Upper lobe of left lung (tissue), 6 donors: ENCODE measurements around the gene FILIP1L. TPM values are rescaled to one million over a fixed set of nuclear protein-coding genes. Genes with fewer than 3 reads are reported as not detected.
A peak's percentile ranks its signal among the peaks of the same experiment; 100 is the strongest.
"Not testable (repeated sequence)": the region's sequence is repeated elsewhere in the genome, so short reads cannot be mapped to it uniquely, and the experiment has no call there.

ENCODE experiments used
- ATAC-seq, 2 donors: fragments of 200-7000 bp; cut with Tn5 transposase; one replicate each; pipeline ENCODE4 v1.9.1; 2022; ENCODE audit warnings: mild to moderate bottlenecking in 2 of 2, moderate library complexity in 2 of 2; ENCODE audit not compliant: low FRiP score in 2 of 2
- DNase-seq, 2 donors: peaks; one replicate each; pipeline ENCODE4 v3.0.0-alpha.2; 2019 to 2020
- H3K27ac ChIP-seq, 4 donors: fragments of 200-600 bp; sonication (generic); one replicate each; pipeline ENCODE4 v1.5.1; 2016 to 2019
- H3K27me3 ChIP-seq, 4 donors: fragments of 200-600 bp; sonication (generic); one replicate each; pipeline ENCODE4 v1.5.1; 2017 to 2019
- H3K36me3 ChIP-seq, 4 donors: fragments of 200-600 bp; sonication (generic); one replicate each; pipeline ENCODE4 v1.5.1; 2016 to 2019
- H3K4me1 ChIP-seq, 4 donors: fragments of 200-600 bp; sonication (generic); one replicate each; pipeline ENCODE4 v1.5.1; 2018 to 2019
- H3K4me3 ChIP-seq, 4 donors: fragments of 200-600 bp; sonication (generic); one replicate each; pipeline ENCODE4 v1.5.1; 2017 to 2019; ENCODE audit warnings: mild to moderate bottlenecking in 2 of 4, moderate library complexity in 1 of 4
- H3K9me3 ChIP-seq, 4 donors: fragments of 200-600 bp; sonication (generic); one replicate each; pipeline ENCODE4 v1.5.1; 2018 to 2019
- EP300 ChIP-seq, 4 donors: sonication (generic); formaldehyde crosslinking; IDR thresholded peaks; one replicate each; pipeline ENCODE4 v1.5.1; 2017; ENCODE audit warnings: antibody characterized with exemption in 4 of 4, control low read depth in 2 of 4
- POLR2A ChIP-seq, 4 donors: fragments of 450-650 bp; IDR thresholded peaks; one replicate each; pipeline ENCODE4 v1.5.1; 2016 to 2017; ENCODE audit warnings: antibody characterized with exemption in 4 of 4, mild to moderate bottlenecking in 2 of 4
- POLR2AphosphoS5 ChIP-seq, 2 donors: sonication (generic); formaldehyde crosslinking; IDR thresholded peaks; one replicate each; pipeline ENCODE4 v1.5.1; 2017; ENCODE audit warnings: antibody characterized with exemption in 2 of 2
- WGBS, 2 donors: methylation state at CpG; one replicate each; pipeline ENCODE4 v1.1.5; 2017 to 2018; 5-methylcytosine and 5-hydroxymethylcytosine counted together
- total RNA-seq, 6 donors: library from RNA; depleted of rRNA in 4 of 6; stranded (reverse); fragments of >200 nt in 4 of 6; gene quantifications; one replicate each; pipeline versions ENCODE4 v1.1.0 to v1.2.1, GENCODE V29; 2016 to 2021
- TF ChIP-seq, protein P1 (sequence below), 6 experiments: fragments of 450-650 bp in 4 of 6; fragments of 200-600 bp in 2 of 6; sonication (generic) in 2 of 6; IDR thresholded peaks; one replicate each; pipeline ENCODE4 v1.5.1; 2016 to 2019; ENCODE audit warnings: antibody characterized with exemption in 6 of 6
- donor health status: DM: no; HTN: no; CAD: no; lungs with moderate emphysema.
- donor health status: DM: no; HTN: yes; CAD: no; lungs with severe emphysema.

Gene FILIP1L
- total RNA-seq, 6 donors from 2014 or later: 19.4 to 38.2 (median 25.9) TPM

DNA sequence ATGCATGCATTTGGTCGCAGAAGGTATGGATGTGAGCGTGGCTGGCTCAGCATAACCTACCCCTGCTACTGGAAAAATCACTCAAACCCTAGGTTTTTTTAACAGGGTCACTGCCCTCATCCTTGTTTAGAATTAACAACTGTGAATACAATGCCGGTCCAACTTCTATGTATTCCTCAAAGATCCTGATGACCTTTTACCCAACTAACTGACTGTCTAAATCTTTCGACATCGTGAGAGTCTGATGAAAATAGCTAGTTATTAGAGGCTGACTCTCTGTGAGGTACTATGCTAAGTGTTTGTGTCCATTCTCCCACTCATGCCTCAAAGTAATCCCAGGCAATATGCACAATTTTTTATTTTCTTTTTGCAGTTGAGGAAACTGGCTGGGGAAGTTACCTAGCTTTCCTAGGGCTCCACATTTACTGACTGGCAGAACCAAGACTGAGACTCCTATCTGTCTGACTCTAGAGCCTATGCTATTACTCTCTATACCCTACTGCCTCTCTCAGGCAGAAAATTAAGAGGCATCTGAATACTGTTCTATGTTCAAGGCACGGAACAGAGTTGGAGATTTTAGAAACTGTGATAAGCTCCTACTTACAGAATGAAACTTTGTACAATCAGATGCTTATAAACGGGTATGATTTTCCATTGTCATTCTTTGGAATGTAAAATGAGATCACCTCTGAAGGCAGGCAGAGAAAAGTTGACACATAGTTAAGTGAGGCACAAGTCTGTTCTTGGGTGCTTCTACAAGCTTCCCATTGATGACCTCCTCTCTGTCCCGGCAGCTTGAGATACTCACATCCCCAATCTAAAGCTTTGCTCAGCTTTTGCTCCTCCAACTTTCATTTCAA is 56.4 kb downstream of the FILIP1L start:
- TF ChIP-seq, protein P1, sequence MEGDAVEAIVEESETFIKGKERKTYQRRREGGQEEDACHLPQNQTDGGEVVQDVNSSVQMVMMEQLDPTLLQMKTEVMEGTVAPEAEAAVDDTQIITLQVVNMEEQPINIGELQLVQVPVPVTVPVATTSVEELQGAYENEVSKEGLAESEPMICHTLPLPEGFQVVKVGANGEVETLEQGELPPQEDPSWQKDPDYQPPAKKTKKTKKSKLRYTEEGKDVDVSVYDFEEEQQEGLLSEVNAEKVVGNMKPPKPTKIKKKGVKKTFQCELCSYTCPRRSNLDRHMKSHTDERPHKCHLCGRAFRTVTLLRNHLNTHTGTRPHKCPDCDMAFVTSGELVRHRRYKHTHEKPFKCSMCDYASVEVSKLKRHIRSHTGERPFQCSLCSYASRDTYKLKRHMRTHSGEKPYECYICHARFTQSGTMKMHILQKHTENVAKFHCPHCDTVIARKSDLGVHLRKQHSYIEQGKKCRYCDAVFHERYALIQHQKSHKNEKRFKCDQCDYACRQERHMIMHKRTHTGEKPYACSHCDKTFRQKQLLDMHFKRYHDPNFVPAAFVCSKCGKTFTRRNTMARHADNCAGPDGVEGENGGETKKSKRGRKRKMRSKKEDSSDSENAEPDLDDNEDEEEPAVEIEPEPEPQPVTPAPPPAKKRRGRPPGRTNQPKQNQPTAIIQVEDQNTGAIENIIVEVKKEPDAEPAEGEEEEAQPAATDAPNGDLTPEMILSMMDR (IDR thresholded peaks at IDR 0.05): no peak
- TF ChIP-seq POLR2A (IDR thresholded peaks at IDR 0.05): no peak
- no peak for TF ChIP-seq EP300 (IDR thresholded peaks at IDR 0.05)
- TF ChIP-seq POLR2AphosphoS5 (IDR thresholded peaks at IDR 0.05): no peak
- H3K9me3 ChIP-seq: no peaks in the 10 kb centered on the region
- WGBS, 2 donors: 90% methylated on average over 8 of the region's 8 CpGs
- no peak overlapping the region for H3K4me3 ChIP-seq
- no peaks in the 10 kb centered on the region for H3K27me3 ChIP-seq
- DNase-seq: no peak
- no peaks in the 10 kb centered on the region for H3K36me3 ChIP-seq
- peaks cover 0 to 6% (median 2%) of the 10 kb centered on the region in 4 donors for H3K4me1 ChIP-seq
- no peak for ATAC-seq
- no peak overlapping the region for H3K27ac ChIP-seq

DNA sequence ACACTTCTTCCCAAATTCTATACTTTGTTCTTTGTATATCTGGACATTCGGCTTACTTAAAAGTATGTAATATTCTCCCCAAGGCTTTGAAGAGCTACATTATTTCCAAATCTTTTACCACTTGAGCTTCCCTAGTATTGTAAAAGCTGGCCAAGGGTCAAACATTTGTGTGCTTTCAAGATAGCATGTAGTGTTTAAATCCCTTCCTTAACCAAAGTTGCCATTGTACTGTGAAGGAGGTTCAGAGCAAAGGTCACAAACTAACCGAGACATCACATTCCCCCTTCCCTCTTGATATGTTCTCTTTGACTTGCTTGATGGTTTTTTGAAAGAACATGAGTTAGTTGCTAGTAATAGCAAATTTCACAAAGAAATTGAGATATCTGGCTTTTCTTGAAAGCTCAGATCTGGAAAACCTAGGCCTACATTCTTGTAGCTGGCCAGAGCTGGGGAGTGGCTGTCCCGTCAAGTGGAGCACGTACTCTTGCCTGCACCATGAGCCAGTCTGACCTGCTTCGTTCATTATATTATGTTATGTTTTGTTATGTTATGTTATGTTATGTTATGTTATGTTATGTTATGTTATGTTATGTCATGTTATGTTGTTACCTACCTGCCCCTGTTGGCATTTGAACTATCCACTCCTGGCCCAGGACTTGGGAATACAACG is 60.2 kb downstream of the FILIP1L start:
- no peak for ATAC-seq

GRCh38 chr3:100051513-100051912 is 62.8 kb downstream of the FILIP1L start:
- 92 to 94% methylated on average over 3 of the region's 3 CpGs for WGBS, 2 donors
- ATAC-seq, H3K27ac ChIP-seq: not testable (repeated sequence)

More for the DNA sequence above, 60.2 kb downstream of the FILIP1L start:
- Histone ChIP-seq H3K9me3 (no peaks in the 10 kb centered on the region), H3K4me1 (peaks cover 0 to 6% (median 0%) of the 10 kb centered on the region in 4 donors), H3K4me3 (no peak overlapping the region), H3K36me3 (no peaks in the 10 kb centered on the region), H3K27ac (no peak overlapping the region), H3K27me3 (no peaks in the 10 kb centered on the region)
- 75 to 83% methylated on average over 6 of the region's 6 CpGs for WGBS, 2 donors
- TF ChIP-seq POLR2A (IDR thresholded peaks at IDR 0.05) (no peak), POLR2AphosphoS5 (IDR thresholded peaks at IDR 0.05) (no peak), EP300 (IDR thresholded peaks at IDR 0.05) (no peak)
- TF ChIP-seq, protein P1 (IDR thresholded peaks at IDR 0.05): no peak
- DNase-seq: no peak

GRCh38 chr3:100048248-100048647 is 66.1 kb downstream of the FILIP1L start:
- Histone ChIP-seq H3K9me3 (no peaks in the 10 kb centered on the region), H3K4me3 (no peak overlapping the region), H3K27ac (peak overlapping the region; percentile 33 to 66 (median 50)), H3K36me3 (no peaks in the 10 kb centered on the region), H3K27me3 (no peaks in the 10 kb centered on the region), H3K4me1 (peaks cover 18 to 30% (median 24%) of the 10 kb centered on the region in 4 donors)
- 89% methylated on average over 3 of the region's 3 CpGs for WGBS, 2 donors
- TF ChIP-seq POLR2A (IDR thresholded peaks at IDR 0.05): no peak
- no peak for TF ChIP-seq EP300 (IDR thresholded peaks at IDR 0.05)
- TF ChIP-seq POLR2AphosphoS5 (IDR thresholded peaks at IDR 0.05): no peak
- TF ChIP-seq, protein P1 (IDR thresholded peaks at IDR 0.05): no peak
- DNase-seq (no peak), ATAC-seq (no peak)

More at GRCh38 chr3:100051513-100051912, 62.8 kb downstream of the FILIP1L start:
- H3K36me3 ChIP-seq, H3K27me3 ChIP-seq, H3K9me3 ChIP-seq, DNase-seq, H3K4me3 ChIP-seq: not testable (repeated sequence)
- peaks cover 14 to 23% (median 17%) of the 10 kb centered on the region in 4 donors for H3K4me1 ChIP-seq

DNA sequence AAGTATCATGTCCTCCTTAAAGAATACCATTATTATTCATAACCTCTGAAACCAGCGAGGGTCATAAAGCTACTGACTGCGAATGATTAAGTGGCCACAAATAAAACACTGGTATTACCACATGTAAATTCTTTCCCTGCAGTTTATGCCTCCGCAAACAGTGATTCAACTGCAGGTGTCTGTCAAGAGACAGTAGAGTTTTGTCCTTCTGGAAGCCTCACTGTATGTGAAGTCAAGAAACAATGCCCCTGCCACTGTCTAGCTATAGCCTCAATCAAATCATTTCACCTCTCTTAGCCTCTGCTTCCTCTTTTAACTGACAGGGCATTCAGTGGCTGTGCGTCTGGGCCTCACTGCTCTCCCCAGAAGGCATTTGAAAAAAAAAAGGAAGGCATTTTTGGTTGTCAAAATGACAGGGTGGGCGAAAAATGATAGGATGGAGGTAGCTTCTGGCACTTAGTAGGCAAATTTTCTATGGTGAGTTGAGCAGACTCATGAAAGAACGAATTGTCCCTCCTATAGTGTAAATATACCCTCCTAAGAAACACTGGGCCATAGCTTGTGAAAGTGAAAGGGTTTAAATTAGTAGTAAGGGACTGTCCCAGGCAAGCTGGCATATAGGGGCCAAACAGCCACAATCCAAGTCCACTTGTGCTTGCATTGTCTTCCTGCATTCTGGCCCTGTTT is 66.7 kb downstream of the FILIP1L start:
- DNase-seq (no peak), ATAC-seq (peak in 1 of 2 donors; percentile 38)
- Histone ChIP-seq H3K9me3 (no peaks in the 10 kb centered on the region), H3K36me3 (no peaks in the 10 kb centered on the region), H3K27me3 (no peaks in the 10 kb centered on the region), H3K27ac (peak overlapping the region; percentile 33 to 66 (median 50)), H3K4me1 (peaks cover 23 to 35% (median 25%) of the 10 kb centered on the region in 4 donors), H3K4me3 (no peak overlapping the region)
- TF ChIP-seq EP300 (IDR thresholded peaks at IDR 0.05) (no peak), POLR2AphosphoS5 (IDR thresholded peaks at IDR 0.05) (no peak), POLR2A (IDR thresholded peaks at IDR 0.05) (no peak)
- TF ChIP-seq, protein P1 (IDR thresholded peaks at IDR 0.05): no peak
- 55 to 57% methylated on average over 6 of the region's 6 CpGs for WGBS, 2 donors
